ENCODE measurements around the gene SWAP70.

SWAP70 gene

DNA sequence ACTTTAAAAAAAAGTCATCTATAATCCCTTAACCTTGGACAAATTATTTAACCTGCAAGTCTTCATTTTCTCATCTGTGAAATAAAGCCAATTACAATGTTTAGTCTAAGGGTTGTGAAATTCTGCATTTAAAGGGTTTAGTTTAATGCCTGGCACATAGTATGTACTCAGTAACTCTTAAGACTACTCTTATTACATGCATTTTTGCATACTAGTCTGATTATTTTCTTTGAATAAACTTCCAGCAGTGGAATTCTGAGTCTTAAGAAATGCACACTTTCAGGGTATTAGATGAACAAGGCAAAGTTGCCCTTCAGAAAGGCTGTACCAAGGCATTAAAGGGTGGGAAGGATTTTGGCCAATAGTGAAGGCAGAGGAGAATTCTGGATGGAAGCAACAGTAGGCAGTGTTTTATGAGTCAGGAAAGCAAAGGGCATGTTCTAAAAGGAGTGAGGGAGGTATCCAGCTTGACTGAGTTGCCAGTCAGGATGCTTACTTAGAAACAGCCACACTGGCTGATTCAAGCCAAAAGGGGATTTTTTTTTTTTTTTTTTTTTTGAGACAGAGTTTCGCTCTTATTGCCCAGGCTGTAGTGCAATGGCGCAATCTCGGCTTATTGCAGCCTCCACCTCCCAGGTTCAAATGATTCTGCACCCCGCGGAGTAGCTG, 50.5 kb downstream of the SWAP70 start:
- peaks cover 0 to 43% (median 12%) of the 10 kb centered on the region in 11 experiments; a peak in 12 of 22 replicates for H3K36me3 ChIP-seq
- H3K4me1 ChIP-seq: peaks cover 31 to 48% (median 33%) of the 10 kb centered on the region in 10 experiments
- H3K4me2 ChIP-seq: no peak overlapping the region
- H3K9ac ChIP-seq: no peak overlapping the region
- no peak overlapping the region for H3K4me3 ChIP-seq
- no peak for TF ChIP-seq Cebpa-rat (IDR thresholded peaks at IDR 0.05)
- H3K27me3 ChIP-seq: no peaks in the 10 kb centered on the region
- peaks cover 0 to 96% (median 0%) of the 10 kb centered on the region in 11 experiments; a peak in 6 of 22 replicates for H4K20me1 ChIP-seq
- no peak overlapping the region for H3K27ac ChIP-seq
- peaks cover 0 to 17% (median 12%) of the 10 kb centered on the region in 11 experiments; a peak in 18 of 22 replicates for H3K9me3 ChIP-seq (replicated peaks in 1 of 11)

GRCh38 chr11:9716275-9717039, 52.6 kb downstream of the SWAP70 start:
- Histone ChIP-seq H3K4me3 (no peak overlapping the region), H3K4me2 (peak overlapping the region; percentile 58 to 87 (median 65)), H3K9me3 (replicated peaks in 1 of 11) (peaks cover 0 to 26% (median 20%) of the 10 kb centered on the region in 11 experiments; a peak in 18 of 22 replicates), H3K9ac (peak overlapping the region in 9 of 11 experiments; percentile 16 to 50 (median 25); a peak in 10 of 22 replicates), H3K36me3 (peaks cover 0 to 47% (median 17%) of the 10 kb centered on the region in 11 experiments; a peak in 15 of 22 replicates), H3K4me1 (peaks cover 46 to 58% (median 49%) of the 10 kb centered on the region in 10 experiments), H3K27ac (peak overlapping the region; percentile 51 to 76 (median 68); a peak in 21 of 22 replicates), H4K20me1 (peaks cover 0 to 93% (median 0%) of the 10 kb centered on the region in 11 experiments; a peak in 6 of 22 replicates), H3K27me3 (no peaks in the 10 kb centered on the region)
- no peak for TF ChIP-seq Cebpa-rat (IDR thresholded peaks at IDR 0.05)

GRCh38 chr11:9717040-9717357, 53.1 kb downstream of the SWAP70 start:
- Histone ChIP-seq H3K27me3 (no peaks in the 10 kb centered on the region), H3K36me3 (peaks cover 0 to 53% (median 17%) of the 10 kb centered on the region in 11 experiments; a peak in 15 of 22 replicates), H3K9ac (peak overlapping the region; percentile 16 to 50 (median 31); a peak in 12 of 22 replicates), H3K4me1 (peaks cover 46 to 58% (median 49%) of the 10 kb centered on the region in 10 experiments), H4K20me1 (peaks cover 0 to 90% (median 0%) of the 10 kb centered on the region in 11 experiments; a peak in 5 of 22 replicates), H3K4me3 (no peak overlapping the region), H3K27ac (peak overlapping the region; percentile 51 to 76 (median 68); a peak in 21 of 22 replicates), H3K4me2 (peak overlapping the region; percentile 58 to 87 (median 65)), H3K9me3 (replicated peaks in 1 of 11) (peaks cover 0 to 28% (median 20%) of the 10 kb centered on the region in 11 experiments; a peak in 18 of 22 replicates)
- no peak for TF ChIP-seq Cebpa-rat (IDR thresholded peaks at IDR 0.05)

DNA sequence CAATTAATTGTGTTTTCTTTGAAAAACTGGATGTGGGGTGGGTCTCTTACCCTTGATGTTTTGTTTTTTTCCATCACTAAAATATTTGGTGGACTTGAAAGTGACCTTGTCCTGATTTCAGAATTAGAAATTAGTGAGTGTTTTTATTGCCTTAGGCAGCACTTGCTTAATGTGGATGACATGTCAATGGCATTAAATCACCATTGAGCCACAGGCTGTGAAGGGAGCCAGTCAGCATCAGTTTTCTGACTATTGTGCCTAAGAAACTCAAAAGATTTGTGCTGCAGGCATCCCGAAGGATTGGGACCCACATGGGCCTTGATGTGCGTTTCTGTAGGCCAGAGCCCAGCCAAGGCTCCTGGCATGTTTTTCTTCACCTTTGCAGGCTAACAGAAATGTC, 53.8 kb downstream of the SWAP70 start:
- Histone ChIP-seq H3K4me3 (no peak overlapping the region), H3K27me3 (no peaks in the 10 kb centered on the region), H3K27ac (peak overlapping the region; percentile 37 to 76 (median 68); a peak in 17 of 22 replicates), H3K9me3 (replicated peaks in 1 of 11) (peaks cover 0 to 28% (median 20%) of the 10 kb centered on the region in 11 experiments; a peak in 18 of 22 replicates), H3K4me1 (peaks cover 46 to 58% (median 49%) of the 10 kb centered on the region in 10 experiments), H3K4me2 (peak overlapping the region; percentile 58 to 87 (median 65); a peak in 20 of 22 replicates), H3K9ac (no peak overlapping the region; a peak in 1 of 22 replicates), H3K36me3 (peaks cover 0 to 57% (median 17%) of the 10 kb centered on the region in 11 experiments; a peak in 15 of 22 replicates), H4K20me1 (peaks cover 0 to 90% (median 0%) of the 10 kb centered on the region in 11 experiments; a peak in 5 of 22 replicates)
- no peak for TF ChIP-seq Cebpa-rat (IDR thresholded peaks at IDR 0.05)

DNA sequence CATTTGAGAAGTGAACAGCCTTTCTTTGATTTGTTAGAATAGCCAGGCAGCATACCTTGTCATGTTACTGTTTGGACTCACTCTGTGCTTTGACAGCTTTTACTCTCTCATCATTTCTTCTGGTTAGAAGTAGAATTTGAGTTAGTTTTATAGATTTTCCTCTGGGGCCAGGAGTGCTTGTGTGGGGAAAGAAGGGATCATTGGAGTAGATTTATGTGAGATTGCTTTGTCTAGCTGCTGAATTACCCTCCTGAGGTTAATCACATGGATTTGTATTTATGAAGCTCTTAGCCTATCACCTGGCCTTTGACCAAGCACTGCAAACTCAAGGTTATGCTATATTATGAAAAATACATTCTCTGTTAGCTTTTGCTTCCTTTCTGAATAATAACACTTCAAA, 54.3 kb downstream of the SWAP70 start:
- H3K36me3 ChIP-seq: peaks cover 0 to 57% (median 17%) of the 10 kb centered on the region in 11 experiments; a peak in 15 of 22 replicates
- no peak for TF ChIP-seq Cebpa-rat (IDR thresholded peaks at IDR 0.05)
- H3K9me3 ChIP-seq (replicated peaks in 1 of 11): peaks cover 0 to 28% (median 20%) of the 10 kb centered on the region in 11 experiments; a peak in 18 of 22 replicates
- peaks cover 0 to 90% (median 0%) of the 10 kb centered on the region in 11 experiments; a peak in 4 of 22 replicates for H4K20me1 ChIP-seq
- H3K4me2 ChIP-seq: peak overlapping the region in 10 of 11 experiments; percentile 7 to 87 (median 62); a peak in 16 of 22 replicates
- peaks cover 46 to 58% (median 49%) of the 10 kb centered on the region in 10 experiments for H3K4me1 ChIP-seq
- H3K27ac ChIP-seq: peak overlapping the region; percentile 3 to 76 (median 64); a peak in 11 of 22 replicates
- H3K27me3 ChIP-seq: no peaks in the 10 kb centered on the region
- H3K9ac ChIP-seq: no peak overlapping the region
- no peak overlapping the region for H3K4me3 ChIP-seq

DNA sequence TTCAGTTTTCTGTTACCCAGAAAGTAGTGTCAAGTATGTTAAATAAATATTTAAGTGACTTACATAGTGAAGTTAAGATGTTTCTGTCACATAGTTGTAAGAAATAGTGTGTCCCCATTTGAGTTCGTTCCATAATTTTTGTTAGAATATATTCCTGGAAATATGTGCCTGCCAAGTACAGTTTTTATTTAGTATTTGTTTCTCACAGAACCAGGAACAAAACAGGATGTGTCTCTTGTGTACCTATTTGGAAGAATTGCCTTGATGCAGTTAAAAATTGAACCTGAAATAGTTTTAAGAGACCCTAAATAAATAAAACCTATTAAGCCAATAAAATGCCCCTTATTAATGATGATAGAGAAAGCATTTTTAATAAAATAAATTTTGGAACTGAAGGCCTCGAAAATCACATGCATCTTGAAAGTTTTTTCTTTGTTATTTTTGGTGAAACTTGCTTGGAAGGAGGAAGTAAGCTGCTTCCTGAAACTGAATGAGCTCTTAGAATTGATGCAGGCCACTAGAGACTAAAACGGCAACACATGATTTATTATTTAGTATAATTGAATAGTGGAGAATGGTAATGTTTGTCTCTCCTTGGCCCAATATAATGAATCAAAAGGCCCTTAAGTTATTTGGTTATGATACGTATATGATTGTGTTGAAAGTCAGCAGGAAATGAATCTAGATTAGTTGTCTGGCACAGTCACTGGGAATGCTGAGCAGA, 55.9 kb downstream of the SWAP70 start:
- Histone ChIP-seq H4K20me1 (peaks cover 0 to 90% (median 0%) of the 10 kb centered on the region in 11 experiments; a peak in 4 of 22 replicates), H3K9me3 (replicated peaks in 1 of 11) (peaks cover 0 to 28% (median 20%) of the 10 kb centered on the region in 11 experiments; a peak in 18 of 22 replicates), H3K4me3 (peak overlapping the region in 2 of 10 experiments; percentile 6 to 36; a peak in 3 of 20 replicates), H3K27me3 (no peaks in the 10 kb centered on the region), H3K9ac (peak overlapping the region; percentile 14 to 77 (median 59); a peak in 18 of 22 replicates), H3K27ac (peak overlapping the region; percentile 49 to 91 (median 76); a peak in 21 of 22 replicates), H3K4me1 (peaks cover 46 to 58% (median 49%) of the 10 kb centered on the region in 10 experiments), H3K36me3 (peaks cover 0 to 56% (median 17%) of the 10 kb centered on the region in 11 experiments; a peak in 15 of 22 replicates), H3K4me2 (peak overlapping the region; percentile 57 to 82 (median 71))
- no peak for TF ChIP-seq Cebpa-rat (IDR thresholded peaks at IDR 0.05)

DNA sequence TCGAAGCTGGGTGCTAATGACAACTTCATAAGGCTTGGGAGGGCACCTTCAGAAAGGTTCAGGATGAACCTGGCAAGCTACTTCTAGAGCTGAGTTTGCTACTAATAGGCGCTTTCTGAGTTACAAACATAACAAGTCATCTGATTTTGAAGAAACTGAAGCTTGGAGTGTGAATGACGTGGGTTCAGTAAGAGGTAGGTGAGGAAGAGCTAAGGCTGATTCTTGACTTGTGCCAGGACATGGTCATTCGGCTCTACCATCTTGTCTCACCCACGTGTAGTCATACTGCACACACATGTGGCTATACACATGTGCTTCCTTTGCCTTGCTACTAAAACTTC, 56.4 kb downstream of the SWAP70 start:
- Histone ChIP-seq H4K20me1 (peaks cover 0 to 89% (median 0%) of the 10 kb centered on the region in 11 experiments; a peak in 4 of 22 replicates), H3K4me3 (peak overlapping the region in 3 of 10 experiments; percentile 6 to 36 (median 15); a peak in 4 of 20 replicates), H3K27me3 (no peaks in the 10 kb centered on the region), H3K9me3 (replicated peaks in 1 of 11) (peaks cover 0 to 23% (median 15%) of the 10 kb centered on the region in 11 experiments; a peak in 18 of 22 replicates), H3K27ac (peak overlapping the region; percentile 49 to 91 (median 76); a peak in 21 of 22 replicates), H3K4me2 (peak overlapping the region; percentile 57 to 82 (median 71)), H3K36me3 (peaks cover 0 to 56% (median 12%) of the 10 kb centered on the region in 11 experiments; a peak in 15 of 22 replicates), H3K9ac (peak overlapping the region; percentile 14 to 77 (median 59); a peak in 18 of 22 replicates), H3K4me1 (peaks cover 46 to 58% (median 49%) of the 10 kb centered on the region in 10 experiments)
- no peak for TF ChIP-seq Cebpa-rat (IDR thresholded peaks at IDR 0.05)

- Histone ChIP-seq H4K20me1 (peaks cover 0 to 88% (median 0%) of the 10 kb centered on the region in 11 experiments; a peak in 4 of 22 replicates), H3K27me3 (no peaks in the 10 kb centered on the region), H3K9me3 (replicated peaks in 1 of 11) (peaks cover 0 to 15% (median 5%) of the 10 kb centered on the region in 11 experiments; a peak in 10 of 22 replicates), H3K4me3 (no peak overlapping the region), H3K4me1 (peaks cover 33 to 44% (median 38%) of the 10 kb centered on the region in 10 experiments), H3K27ac (no peak overlapping the region), H3K36me3 (peaks cover 0 to 63% (median 6%) of the 10 kb centered on the region in 11 experiments; a peak in 12 of 22 replicates), H3K9ac (no peak overlapping the region), H3K4me2 (no peak overlapping the region)
- TF ChIP-seq Cebpa-rat (IDR thresholded peaks at IDR 0.05): no peak
Measured at GRCh38 chr11:9722023-9722422, 58.1 kb downstream of the SWAP70 start.
